Choroid plexus epithelial cell (primary cell): ENCODE data around the gene XKR7.

Experiments used
- DNase-seq: peaks from one replicate; pipeline ENCODE4 v3.0.0-alpha.2; 2010; ENCODE audit warnings: low read depth
- H3K4me3 ChIP-seq: 2 replicates; pipeline ENCODE4 v1.5.1; 2011; ENCODE audit warnings: low read depth, mild to moderate bottlenecking, control low read depth, low read length, moderate library complexity
- CTCF ChIP-seq: conservative IDR thresholded peaks from 2 replicates; pipeline ENCODE4 v1.5.1; 2011; ENCODE audit warnings: low read depth, mild to moderate bottlenecking, control low read depth, inconsistent platforms, low read length, moderate library complexity

XKR7 gene

GRCh38 chr20:31968291-31969126, 558 bp downstream of the XKR7 start:
- DNase-seq, result peak; percentile 69
- H3K4me3 ChIP-seq, result peak overlapping the region; percentile 32
- no peak for TF ChIP-seq CTCF

GRCh38 chr20:31969991-31970390, 2.0 kb downstream of the XKR7 start:
- DNase-seq, result no peak
- no peak overlapping the region for H3K4me3 ChIP-seq
- no peak for TF ChIP-seq CTCF

GRCh38 chr20:31972471-31973021, 4.6 kb downstream of the XKR7 start:
- peak; percentile 34 for DNase-seq
- H3K4me3 ChIP-seq, result no peak overlapping the region
- no peak for TF ChIP-seq CTCF

- TF ChIP-seq CTCF, result no peak
- DNase-seq, result no peak
- H3K4me3 ChIP-seq, result no peak overlapping the region
Measured at GRCh38 chr20:31974296-31974695, 6.3 kb downstream of the XKR7 start.

- TF ChIP-seq CTCF, result no peak
- H3K4me3 ChIP-seq, result no peak overlapping the region
- no peak for DNase-seq
Measured at GRCh38 chr20:31974951-31975487, 7.1 kb downstream of the XKR7 start.

- no peak for TF ChIP-seq CTCF
- no peak for DNase-seq
- H3K4me3 ChIP-seq, result no peak overlapping the region
Measured at GRCh38 chr20:31975874-31976273, 7.9 kb downstream of the XKR7 start.
